ENCODE results near the gene RALGAPA2. TPM values are rescaled to one million over a fixed set of nuclear protein-coding genes. Genes with fewer than 3 reads are reported as not detected.

The RALGAPA2 gene
- total and polyA plus RNA-seq, 3 donors from 2014 or later = 26.9 to 61.5 (median 59.2) TPM

- no peak for DNase-seq
- Histone ChIP-seq H3K4me1 (no peaks in the 10 kb centered on the region), H3K27ac (no peak overlapping the region), H3K36me3 (ENCODE audit: low read depth, missing control alignments) (no peaks in the 10 kb centered on the region), H3K4me3 (no peak overlapping the region), H3K27me3 (no peaks in the 10 kb centered on the region), H3K9me3 (no peaks in the 10 kb centered on the region)
- no peak for TF ChIP-seq POLR2A (IDR thresholded peaks at IDR 0.05)
- no peak for TF ChIP-seq CTCF (IDR thresholded peaks at IDR 0.05)
- intact Hi-C loops (cut with DNase I; ENCODE audit: low total_unique reads) = no loop called here
- 71 to 79% methylated on average over 3 of the region's 3 CpGs for WGBS, 2 donors
These were observed 177.4 kb downstream of the RALGAPA2 start for GRCh38 chr20:20535051-20535450.

DNA sequence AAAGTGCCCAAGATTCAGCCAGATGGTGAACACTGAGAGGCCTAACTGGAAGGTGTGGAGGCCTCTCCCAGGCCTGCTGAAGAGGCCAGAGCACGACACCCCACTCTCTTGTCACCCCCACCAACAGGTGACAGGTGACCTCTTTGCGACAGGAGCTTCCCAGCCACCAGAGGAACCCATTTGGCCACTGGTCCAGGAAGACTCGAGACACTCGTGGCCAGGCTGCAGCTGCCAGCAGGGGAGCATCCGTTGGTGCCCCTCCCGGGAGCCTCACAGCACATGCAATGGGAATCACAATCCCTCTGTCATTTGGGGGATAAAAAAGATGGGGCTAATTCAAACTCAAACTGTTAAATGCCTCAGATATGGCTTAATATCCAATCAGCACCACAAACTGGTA is 181.2 kb downstream of the RALGAPA2 start:
- Histone ChIP-seq H3K27ac (no peak overlapping the region), H3K27me3 (no peaks in the 10 kb centered on the region), H3K36me3 (ENCODE audit: low read depth, missing control alignments) (no peaks in the 10 kb centered on the region), H3K9me3 (no peaks in the 10 kb centered on the region), H3K4me1 (no peaks in the 10 kb centered on the region), H3K4me3 (no peak overlapping the region)
- WGBS, 2 donors = 84 to 86% methylated on average over 6 of the region's 6 CpGs
- DNase-seq = no peak
- intact Hi-C loops (cut with DNase I; ENCODE audit: low total_unique reads) = no loop called here
- TF ChIP-seq CTCF (IDR thresholded peaks at IDR 0.05) = no peak
- TF ChIP-seq POLR2A (IDR thresholded peaks at IDR 0.05) = no peak

DNA sequence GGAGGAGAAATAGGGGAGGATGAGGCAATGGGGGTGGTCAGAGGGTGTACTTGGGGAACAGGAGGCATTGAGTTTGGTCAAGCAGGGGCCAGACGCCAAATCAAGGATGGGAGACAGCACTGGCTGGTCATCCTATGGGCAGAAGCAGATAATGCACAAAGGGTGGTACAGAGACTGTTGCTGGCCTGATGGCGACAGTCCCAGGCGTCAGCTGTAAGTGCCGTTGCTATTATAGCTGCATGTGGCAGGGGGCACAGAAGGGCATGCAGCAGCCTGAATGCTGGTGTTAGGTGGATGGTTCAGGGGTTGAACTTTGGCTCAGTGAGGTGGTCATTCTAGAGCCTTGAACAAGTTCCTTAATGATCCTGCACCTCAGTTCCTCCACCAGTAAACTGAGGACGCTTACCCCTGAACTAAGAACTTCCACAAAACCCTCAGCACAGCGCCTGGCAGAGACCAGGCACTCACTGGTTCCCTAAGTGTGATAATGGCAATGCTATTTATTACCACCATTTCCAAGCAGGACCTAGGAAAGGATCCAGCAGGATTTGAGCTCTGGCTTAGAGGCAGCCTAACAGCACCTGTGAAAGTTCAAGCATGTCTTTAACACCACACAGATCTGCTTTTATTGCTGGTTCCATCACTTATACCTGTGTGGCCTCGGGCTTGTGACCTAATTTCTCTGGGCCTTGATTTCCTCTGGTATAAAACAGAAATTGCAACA is 181.9 kb downstream of the RALGAPA2 start:
- no peak for DNase-seq
- intact Hi-C loops (cut with DNase I; ENCODE audit: low total_unique reads) = no loop called here
- H3K36me3 ChIP-seq (ENCODE audit: low read depth, missing control alignments) = no peaks in the 10 kb centered on the region
- H3K27me3 ChIP-seq = no peaks in the 10 kb centered on the region
- H3K4me3 ChIP-seq = no peak overlapping the region
- peaks cover 3% of the 10 kb centered on the region for H3K4me1 ChIP-seq
- no peak overlapping the region for H3K27ac ChIP-seq
- 94 to 96% methylated on average over 6 to 7 of the region's 7 CpGs for WGBS, 2 donors
- TF ChIP-seq POLR2A (IDR thresholded peaks at IDR 0.05) (no peak), CTCF (IDR thresholded peaks at IDR 0.05) (no peak)
- H3K9me3 ChIP-seq = no peaks in the 10 kb centered on the region

DNA sequence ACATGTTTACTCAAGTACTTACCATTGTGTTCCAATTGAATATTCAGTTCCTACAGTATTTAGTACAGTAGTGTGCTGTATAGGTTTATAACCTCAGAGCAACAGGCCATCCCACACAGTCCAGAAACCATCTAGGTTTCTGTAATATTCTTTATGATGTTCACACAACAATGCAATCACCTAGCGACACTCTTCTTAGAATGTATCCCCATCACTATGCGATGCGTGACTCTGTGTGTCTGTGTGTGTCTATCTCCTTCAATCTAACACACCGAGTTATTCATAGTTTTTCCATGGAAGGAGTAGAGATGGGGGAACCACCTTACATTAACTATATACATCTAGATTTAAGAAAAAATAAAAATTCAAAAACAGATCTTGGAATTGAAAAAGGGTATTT is 182.8 kb downstream of the RALGAPA2 start:
- WGBS, 2 donors = 94 to 96% methylated on average over 4 of the region's 4 CpGs
- Histone ChIP-seq H3K4me3 (no peak overlapping the region), H3K9me3 (no peaks in the 10 kb centered on the region), H3K27me3 (no peaks in the 10 kb centered on the region), H3K4me1 (peaks cover 7% of the 10 kb centered on the region), H3K27ac (no peak overlapping the region), H3K36me3 (ENCODE audit: low read depth, missing control alignments) (no peaks in the 10 kb centered on the region)
- DNase-seq = no peak
- intact Hi-C loops (cut with DNase I; ENCODE audit: low total_unique reads) = no loop called here
- TF ChIP-seq CTCF (IDR thresholded peaks at IDR 0.05) (no peak), POLR2A (IDR thresholded peaks at IDR 0.05) (no peak)

- intact Hi-C loops (cut with DNase I; ENCODE audit: low total_unique reads) = no loop called here
These were observed 183.6 kb downstream of the RALGAPA2 start for GRCh38 chr20:20528861-20529260.

More at GRCh38 chr20:20528861-20529260, 183.6 kb downstream of the RALGAPA2 start:
- WGBS, 2 donors = 62 to 79% methylated on average over 3 of the region's 3 CpGs
- H3K4me3 ChIP-seq = no peak overlapping the region
- no peaks in the 10 kb centered on the region for H3K27me3 ChIP-seq
- peaks cover 9% of the 10 kb centered on the region for H3K4me1 ChIP-seq
- no peak for TF ChIP-seq POLR2A (IDR thresholded peaks at IDR 0.05)
- no peak for TF ChIP-seq CTCF (IDR thresholded peaks at IDR 0.05)
- no peaks in the 10 kb centered on the region for H3K9me3 ChIP-seq
- no peak overlapping the region for H3K27ac ChIP-seq
- DNase-seq = no peak
- H3K36me3 ChIP-seq (ENCODE audit: low read depth, missing control alignments) = no peaks in the 10 kb centered on the region

Measured in testis (tissue), 3 donors.